GM19397 (cell line): Measurements from ENCODE around the gene CDHR3.

ENCODE experiments used
- ATAC-seq: cut with Tn5 transposase; IDR thresholded peaks from one replicate; pipeline ENCODE4 v1.9.1; 2021; ENCODE audit warnings: mild to moderate bottlenecking, moderate library complexity; ENCODE audit not compliant: unreplicated experiment

Gene CDHR3

DNA sequence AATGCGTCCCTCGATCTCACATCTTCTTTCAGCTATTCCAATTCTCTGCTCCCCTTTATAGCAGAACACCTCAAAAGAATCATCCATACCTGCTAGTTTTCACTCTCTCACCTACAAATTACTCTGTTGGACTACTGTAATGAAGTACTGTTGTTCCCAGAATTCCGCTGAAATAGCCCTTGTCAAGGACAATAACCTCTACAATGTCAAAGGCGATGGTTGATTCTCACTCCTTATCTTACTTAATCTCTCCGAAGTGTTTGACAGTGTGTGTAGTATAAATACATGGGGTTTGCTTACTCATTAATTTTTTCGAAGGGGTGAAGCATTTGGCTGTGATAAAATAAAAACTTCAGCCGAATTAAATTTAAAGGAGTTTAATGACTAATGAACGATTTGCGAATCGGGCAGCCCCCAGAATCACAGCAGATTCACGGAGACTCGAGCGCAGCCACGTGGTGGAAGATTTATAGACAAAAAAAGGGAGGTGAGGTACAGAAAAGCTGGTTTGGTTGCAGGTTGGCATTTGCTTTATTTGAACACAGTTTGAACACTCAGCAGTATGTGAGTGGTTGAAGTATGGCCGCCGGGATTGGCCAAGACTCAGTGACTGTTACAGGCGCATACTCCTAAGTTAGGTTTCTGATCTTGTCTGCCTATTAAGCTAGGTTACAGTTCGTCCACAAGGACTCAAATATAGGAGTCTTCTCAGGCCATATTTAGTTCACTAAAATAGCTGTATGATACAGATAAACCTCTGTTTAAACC lies 119.2 kb downstream of the CDHR3 start:
- no peak for ATAC-seq
